ELR (cell line): ENCODE measurements around the gene BRD3.

Experiments used
- DNase-seq: peaks from one replicate; pipeline ENCODE4 v3.0.0-alpha.2; 2015; ENCODE audit warnings: low read depth

The BRD3 gene

GRCh38 chr9:134024828-134025605 lies 42.8 kb downstream of the BRD3 start, which contains the start of gene BRD3OS:
TSS of gene BRD3OS (plus strand) at chr9:134025481. CDS start at chr9:134026748, 1,267 bp downstream.
- peak; percentile 99 for DNase-seq

GRCh38 chr9:134024214-134024792 lies 43.5 kb downstream of the BRD3 start:
- DNase-seq: no peak

- no peak for DNase-seq
Measured at GRCh38 chr9:134014946-134015345, 52.9 kb downstream of the BRD3 start.

GRCh38 chr9:134011401-134011800 lies 56.4 kb downstream of the BRD3 start:
- DNase-seq: no peak

- no peak for DNase-seq
Measured at GRCh38 chr9:134010310-134011173, 57.3 kb downstream of the BRD3 start.

- no peak for DNase-seq
Measured at GRCh38 chr9:134007571-134007970, 60.3 kb downstream of the BRD3 start.

GRCh38 chr9:134007150-134007549 lies 60.7 kb downstream of the BRD3 start:
- no peak for DNase-seq

- no peak for DNase-seq
Measured at GRCh38 chr9:134005381-134005780, 62.4 kb downstream of the BRD3 start.

- DNase-seq: no peak
Measured at GRCh38 chr9:134004881-134005280, 62.9 kb downstream of the BRD3 start.

- DNase-seq: no peak
Measured at GRCh38 chr9:134004131-134004873, 63.5 kb downstream of the BRD3 start.

- DNase-seq: no peak
Measured at GRCh38 chr9:134003237-134003636, 64.6 kb downstream of the BRD3 start.

- no peak for DNase-seq
Measured at GRCh38 chr9:134002796-134003195, 65.0 kb downstream of the BRD3 start.

GRCh38 chr9:133999851-134000265 lies 68.0 kb downstream of the BRD3 start:
- no peak for DNase-seq

GRCh38 chr9:133998915-133999595 lies 68.8 kb downstream of the BRD3 start:
- DNase-seq: no peak

- no peak for DNase-seq
Measured at GRCh38 chr9:133997584-133997983, 70.2 kb downstream of the BRD3 start.

- DNase-seq: no peak
Measured at GRCh38 chr9:133996531-133997520, 71.0 kb downstream of the BRD3 start.

GRCh38 chr9:133995012-133995896 lies 72.6 kb downstream of the BRD3 start:
- peak; percentile 37 for DNase-seq

- DNase-seq: peak; percentile 74
Measured at GRCh38 chr9:133994353-133995011, 73.3 kb downstream of the BRD3 start.
